22Rv1 (cell line): Measurements from ENCODE around the gene CARS1.

Experiments used
- H3K27ac ChIP-seq: fragments of 450-650 bp; 2 replicates; pipeline ENCODE4 v1.5.1; 2017
- CTCF ChIP-seq: fragments of 450-650 bp; IDR thresholded peaks from 2 replicates; pipeline ENCODE4 v1.5.1; 2017; ENCODE audit warnings: mild to moderate bottlenecking
- ZFX ChIP-seq: fragments of 450-650 bp; IDR thresholded peaks from 2 replicates; pipeline ENCODE4 v1.6.1; 2017; ENCODE audit warnings: antibody characterized with exemption, borderline replicate concordance

The CARS1 gene

GRCh38 chr11:2995031-2995561, 62.1 kb downstream of the CARS1 start:
- H3K27ac ChIP-seq: no peak overlapping the region
- TF ChIP-seq CTCF (no peak), ZFX (no peak)

GRCh38 chr11:2994336-2994730, 62.9 kb downstream of the CARS1 start:
- TF ChIP-seq CTCF: no peak
- no peak for TF ChIP-seq ZFX
- H3K27ac ChIP-seq: no peak overlapping the region

- no peak for TF ChIP-seq ZFX
- no peak for TF ChIP-seq CTCF
- H3K27ac ChIP-seq: peak overlapping the region; percentile 94
Observed at GRCh38 chr11:2992997-2993325, 64.3 kb downstream of the CARS1 start.

- H3K27ac ChIP-seq: peak within 1 kb of the TSS; percentile 94
- no peak for TF ChIP-seq CTCF
- no peak for TF ChIP-seq ZFX
Observed at GRCh38 chr11:2992234-2992996, 64.8 kb downstream of the CARS1 start, which contains the start of gene NAP1L4. Gene NAP1L4 (minus strand): TSS chr11:2992329. CDS start chr11:2979220, 13,109 bp downstream.

- peak overlapping the region; percentile 94 for H3K27ac ChIP-seq
- TF ChIP-seq ZFX (no peak), CTCF (no peak)
Observed at GRCh38 chr11:2991452-2992233, 65.6 kb downstream of the CARS1 start.

GRCh38 chr11:2990617-2991451, 66.4 kb downstream of the CARS1 start:
- TF ChIP-seq ZFX (no peak), CTCF (no peak)
- H3K27ac ChIP-seq: peak overlapping the region; percentile 94
